GM08714 (cell line): ENCODE data around the gene NUDT4.

Source experiments
- H3K4me3 ChIP-seq: fragments of 200-500 bp; sonication (Bioruptor generic); 2 replicates; pipeline ENCODE4 v1.5.1; 2014; ENCODE audit warnings: mild to moderate bottlenecking, low read length, inconsistent platforms
- ZNF274 ChIP-seq: IDR thresholded peaks from 2 replicates; pipeline ENCODE4 v1.6.1; 2012; ENCODE audit warnings: mild to moderate bottlenecking, low read depth, low read length

The NUDT4 gene

DNA sequence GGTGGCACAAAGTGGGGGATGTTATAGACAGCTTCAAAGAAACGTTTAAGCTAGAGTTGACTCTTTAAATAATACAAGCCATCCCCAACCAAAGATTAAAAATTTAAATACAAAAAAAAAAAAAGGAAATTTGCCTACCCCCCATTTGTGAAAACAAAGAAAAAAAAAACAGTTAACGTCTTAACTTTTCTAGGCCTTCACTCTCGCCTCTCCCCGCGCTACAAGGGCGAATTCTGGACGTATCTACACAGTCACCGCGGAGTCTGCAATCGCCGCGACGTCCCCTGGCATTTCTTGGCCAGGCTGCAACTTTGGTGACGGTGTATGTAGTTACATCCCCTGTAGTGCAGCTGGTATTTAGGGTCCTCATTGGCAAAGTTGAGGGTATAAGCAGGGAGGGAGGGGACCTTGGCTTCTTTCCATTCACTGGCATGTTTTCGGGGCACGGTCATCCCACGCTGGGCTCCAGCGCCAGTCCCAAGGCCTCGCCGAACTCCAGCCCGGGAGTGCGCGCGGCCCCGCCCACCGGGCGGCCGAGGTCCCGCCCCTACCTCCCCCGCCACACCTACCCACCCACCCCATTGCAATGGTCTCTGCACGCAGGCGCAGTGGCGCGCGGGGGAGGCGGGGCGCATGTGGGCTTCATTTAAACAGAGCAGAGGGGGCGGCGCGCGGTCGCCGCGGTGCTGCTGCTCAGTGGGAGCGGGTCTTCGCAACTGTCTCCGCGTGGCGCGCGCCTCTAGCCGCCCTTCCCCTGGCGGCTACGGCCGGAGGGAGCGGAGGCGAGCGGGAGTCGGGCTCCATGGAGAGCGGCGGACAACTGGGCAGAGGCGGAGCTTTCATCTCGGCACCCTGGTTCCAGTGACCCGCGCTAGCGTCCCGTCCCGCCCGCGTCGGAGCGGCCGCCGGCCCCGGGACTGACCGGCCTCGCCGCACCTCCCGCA, at the start of gene NUDT4:
NUDT4 (plus strand) TSS at position 674 of the 944 bp plus-strand sequence. CDS start 398 bp downstream, outside the sequence.
- H3K4me3 ChIP-seq = peak within 1 kb of the TSS; percentile 98
- no peak for TF ChIP-seq ZNF274

DNA sequence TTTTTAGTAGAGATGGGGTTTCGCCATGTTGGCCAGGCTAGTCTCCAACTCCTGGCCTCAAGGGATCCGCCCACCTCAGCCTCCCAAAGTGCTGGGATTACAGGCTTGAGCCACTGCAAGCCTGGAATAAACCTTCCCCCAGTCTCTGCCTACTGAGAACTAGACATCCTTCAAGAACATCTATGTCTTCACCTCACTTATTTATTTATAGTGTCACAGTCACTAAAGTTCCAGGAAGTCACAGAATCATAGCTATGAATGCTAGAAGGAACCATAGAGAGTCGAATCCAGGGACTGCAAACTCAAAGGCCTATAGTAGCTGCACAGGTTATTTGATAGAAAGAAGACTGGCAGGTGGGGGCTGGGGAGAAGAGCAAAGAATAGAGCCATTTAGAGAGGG, 44.7 kb upstream of the NUDT4 start:
- H3K4me3 ChIP-seq = no peak overlapping the region
- no peak for TF ChIP-seq ZNF274

DNA sequence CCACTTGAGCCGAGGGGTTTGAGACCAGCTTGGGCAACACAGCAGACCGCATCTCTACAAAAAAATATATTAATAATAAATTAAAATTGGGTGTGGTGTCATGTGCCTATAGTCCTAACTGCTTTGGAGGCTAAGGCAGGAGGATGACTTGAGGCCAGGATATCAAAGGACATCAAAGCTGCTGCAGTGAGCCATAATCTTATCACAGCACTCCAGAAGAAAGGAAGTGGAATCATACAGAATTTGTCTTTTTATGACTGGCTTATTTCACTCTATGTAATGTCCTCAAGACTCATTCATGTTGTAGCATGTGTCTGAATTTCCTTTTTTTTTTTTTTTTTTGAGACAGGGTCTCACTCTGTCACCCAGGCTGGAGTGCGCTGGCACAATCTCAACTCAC, 43.9 kb upstream of the NUDT4 start:
- no peak for TF ChIP-seq ZNF274
- no peak overlapping the region for H3K4me3 ChIP-seq

DNA sequence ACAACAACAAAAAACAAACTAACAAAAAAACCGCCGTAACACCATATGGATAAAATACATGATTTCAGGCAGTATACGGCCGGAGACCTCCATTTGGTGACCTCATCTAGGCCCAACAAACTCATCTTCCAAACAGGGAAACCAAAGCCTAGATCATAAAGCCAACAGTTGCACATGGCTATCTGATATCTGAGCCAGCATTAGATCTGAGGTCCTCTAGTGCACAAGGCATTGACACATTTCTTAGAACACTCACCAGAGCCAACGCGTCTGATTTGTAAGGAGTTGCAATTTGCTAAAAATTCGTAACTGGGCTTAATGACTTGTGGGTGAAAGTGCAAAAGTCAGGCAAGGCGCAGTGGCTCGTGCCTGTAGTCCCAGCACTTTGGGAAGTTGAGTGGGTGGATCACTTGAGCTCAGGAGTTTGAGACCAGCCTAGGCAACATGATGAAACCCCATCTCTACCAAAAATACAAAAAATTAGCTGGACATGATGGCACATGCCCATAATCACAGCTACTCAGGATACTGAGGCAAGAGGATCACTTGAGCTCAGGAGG, 42.0 kb upstream of the NUDT4 start:
- H3K4me3 ChIP-seq = no peak overlapping the region
- TF ChIP-seq ZNF274 = no peak

DNA sequence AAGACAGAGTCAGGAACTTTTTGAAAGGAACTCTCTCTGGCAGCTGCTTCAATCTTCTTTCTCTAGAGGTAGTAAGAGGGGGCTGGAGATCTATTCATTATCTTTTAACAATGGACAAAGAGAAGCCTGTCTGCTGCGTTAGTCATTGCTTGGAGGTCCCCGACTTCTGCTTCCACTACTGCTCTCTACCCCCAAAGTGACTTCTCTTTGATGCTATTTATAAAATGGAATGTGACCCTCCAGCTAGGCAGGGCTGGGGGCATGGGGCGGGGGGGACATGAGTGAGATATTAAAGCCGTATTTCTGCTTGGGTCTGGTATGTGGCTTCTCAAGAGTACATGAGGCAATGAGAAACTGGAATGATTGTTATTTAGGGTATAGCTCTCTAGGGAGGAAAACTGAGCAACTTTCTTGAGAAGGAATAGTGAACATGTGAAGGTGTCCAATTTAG, 41.4 kb upstream of the NUDT4 start:
- H3K4me3 ChIP-seq = no peak overlapping the region
- no peak for TF ChIP-seq ZNF274

DNA sequence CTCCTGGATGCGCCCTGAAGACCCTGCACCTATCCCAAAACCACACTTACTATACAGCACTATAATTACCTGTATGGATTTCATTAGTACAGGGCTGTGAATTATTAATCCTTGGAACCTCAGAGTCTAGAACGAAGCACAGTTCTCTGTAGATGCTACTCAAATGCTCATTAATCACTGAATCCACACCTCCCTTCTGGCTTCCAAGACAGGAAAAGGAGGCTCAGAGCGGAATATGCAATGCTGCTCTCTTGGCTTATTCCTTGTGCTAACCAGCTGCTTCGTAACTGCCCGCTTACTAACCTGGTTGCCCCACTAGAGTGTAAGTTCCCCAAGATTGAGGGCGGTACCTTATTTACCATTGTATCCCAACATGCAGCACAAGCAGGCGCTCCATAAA, 39.1 kb upstream of the NUDT4 start:
- no peak for TF ChIP-seq ZNF274
- H3K4me3 ChIP-seq = no peak overlapping the region

DNA sequence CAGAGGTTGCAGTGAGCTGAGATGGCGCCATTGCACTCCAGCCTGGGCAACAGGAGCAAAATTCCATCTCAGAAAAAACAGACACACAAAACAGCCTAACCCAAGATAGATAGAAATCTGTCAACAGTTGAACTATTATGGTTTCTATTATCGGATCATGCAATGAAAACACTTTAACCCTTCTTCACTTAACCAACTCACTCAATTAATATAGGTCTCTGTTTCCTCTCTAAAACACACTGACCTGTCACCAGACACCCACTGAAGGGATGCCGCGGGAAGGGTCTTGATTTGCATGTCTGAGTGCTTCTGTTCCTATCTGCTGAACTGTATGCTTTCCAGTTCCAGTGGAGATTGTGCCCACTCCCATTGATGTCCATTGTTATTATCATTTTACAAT, 38.0 kb upstream of the NUDT4 start:
- no peak overlapping the region for H3K4me3 ChIP-seq
- TF ChIP-seq ZNF274 = no peak

DNA sequence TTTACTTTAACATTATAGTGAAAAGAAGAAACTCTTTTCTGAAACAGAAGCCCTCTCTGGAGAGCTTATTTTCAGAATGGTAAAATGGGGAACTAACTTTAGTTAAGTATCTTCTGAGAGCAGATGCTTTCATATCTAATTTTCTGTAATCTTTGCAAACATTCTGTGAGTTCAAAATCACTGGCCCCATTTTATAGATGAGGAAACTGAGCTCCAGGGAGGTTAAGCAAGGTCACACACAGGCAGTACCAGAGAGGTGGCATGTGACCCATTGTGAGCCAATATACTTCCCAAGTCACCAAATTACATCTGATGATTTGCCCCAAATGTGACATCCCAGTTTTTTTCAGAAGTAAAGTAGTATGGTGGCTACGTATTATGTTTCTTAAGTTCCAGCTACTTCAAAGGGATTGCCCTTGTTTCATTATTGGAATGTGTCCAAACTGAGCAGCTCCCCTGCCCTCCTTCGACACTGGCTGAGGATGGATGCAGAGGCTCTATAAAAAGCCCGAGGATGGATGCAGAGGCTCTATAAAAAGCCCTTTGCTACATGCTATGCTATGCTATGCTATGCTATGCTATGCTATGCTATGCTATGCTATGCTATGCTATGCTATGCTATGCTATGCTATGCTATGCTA, 36.2 kb upstream of the NUDT4 start:
- H3K4me3 ChIP-seq = no peak overlapping the region
- TF ChIP-seq ZNF274 = no peak

DNA sequence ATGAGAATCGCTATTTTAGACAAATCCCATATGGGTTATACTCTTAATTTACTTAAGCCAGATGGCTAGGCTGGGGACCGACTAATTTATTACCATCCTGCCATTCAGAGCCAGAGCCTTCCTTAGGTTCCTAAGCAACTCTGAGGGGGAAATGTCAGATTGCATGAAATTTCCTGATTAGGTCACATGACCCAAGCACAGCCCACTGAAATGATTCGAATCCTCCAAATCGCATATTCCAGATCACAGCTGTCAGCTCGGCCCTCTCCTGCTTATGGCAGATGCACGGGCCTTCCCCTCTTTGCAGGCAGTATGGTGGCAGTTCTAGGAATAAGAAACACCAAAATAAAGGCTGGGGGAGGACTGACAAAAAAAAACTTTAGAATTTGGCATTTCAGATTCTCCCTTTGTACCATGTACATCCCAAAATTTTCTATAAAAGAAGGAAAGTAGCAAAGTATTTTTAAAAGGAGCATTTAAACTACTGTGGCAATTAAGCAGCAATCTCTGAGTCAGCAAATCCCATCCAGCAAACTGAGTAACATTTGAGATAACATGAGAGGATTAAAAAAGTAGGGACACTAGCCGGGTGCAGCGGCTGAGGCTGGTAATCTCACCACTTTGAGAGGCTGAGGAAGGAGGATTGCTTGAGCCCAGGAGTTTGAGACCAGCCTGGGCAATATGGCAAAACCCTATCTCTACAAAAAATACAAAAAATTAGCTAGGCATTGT, 30.5 kb upstream of the NUDT4 start:
- no peak overlapping the region for H3K4me3 ChIP-seq

DNA sequence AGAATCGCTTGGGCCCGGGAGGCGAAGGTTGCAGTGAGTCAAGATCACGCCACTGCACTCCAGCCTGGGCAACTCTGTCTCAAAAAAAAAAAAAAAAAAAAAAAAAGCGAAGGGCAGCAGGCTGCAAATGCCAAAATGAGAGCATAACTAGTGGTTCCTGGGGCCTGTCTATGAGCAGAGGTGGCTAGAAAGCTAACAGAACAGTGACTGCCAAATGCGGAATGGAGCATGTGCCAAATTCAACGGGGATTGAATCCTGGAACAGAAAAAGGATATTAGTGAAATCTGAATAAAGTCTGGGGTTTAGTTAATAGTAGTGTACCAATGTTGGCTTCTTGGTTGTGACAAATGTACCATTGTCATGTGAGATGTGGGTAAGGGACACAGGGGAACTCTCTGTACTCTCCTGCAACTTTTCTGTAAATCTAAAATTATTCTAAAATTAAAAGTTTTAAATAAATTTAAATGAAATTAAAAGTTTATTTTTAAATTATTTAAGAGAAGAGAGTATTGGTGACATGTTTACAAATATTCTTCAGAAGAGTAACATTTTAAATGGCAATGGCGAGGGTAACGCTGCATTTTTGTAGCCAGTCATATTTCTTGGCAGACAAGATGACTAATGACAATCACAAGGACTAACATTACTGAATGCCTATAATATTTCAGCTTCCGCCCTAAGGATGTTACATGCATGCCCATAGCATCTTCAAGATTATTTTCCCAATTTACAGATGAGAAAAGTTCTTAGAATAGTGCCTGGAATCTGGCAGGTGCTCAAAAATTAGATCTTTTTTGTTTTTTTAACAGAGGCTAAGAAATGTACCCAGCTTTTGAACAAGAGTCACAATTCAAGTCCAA, 28.9 kb upstream of the NUDT4 start:
- no peak for TF ChIP-seq ZNF274
- H3K4me3 ChIP-seq = no peak overlapping the region

More for the DNA sequence above, 30.5 kb upstream of the NUDT4 start:
- TF ChIP-seq ZNF274 = no peak

DNA sequence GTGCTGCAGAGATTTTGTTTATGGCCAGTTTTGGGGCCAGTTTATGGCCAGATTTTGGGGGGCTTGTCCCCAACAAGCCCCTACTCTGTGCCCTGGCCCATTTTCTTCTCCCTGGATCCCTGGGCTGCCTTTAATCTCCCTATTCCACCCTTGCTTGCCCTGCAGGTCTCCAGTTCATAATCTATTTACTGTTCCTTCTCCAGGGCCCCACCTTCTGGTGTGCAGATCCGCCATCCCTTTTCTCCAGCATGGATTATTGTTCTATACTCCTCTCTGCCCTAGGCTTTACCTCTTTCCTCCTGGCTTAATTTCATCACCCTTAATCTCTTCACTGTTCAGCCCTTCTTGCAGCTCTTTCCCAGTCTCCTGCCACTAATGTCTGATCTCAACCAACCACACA, 26.0 kb upstream of the NUDT4 start:
- no peak overlapping the region for H3K4me3 ChIP-seq
- no peak for TF ChIP-seq ZNF274

DNA sequence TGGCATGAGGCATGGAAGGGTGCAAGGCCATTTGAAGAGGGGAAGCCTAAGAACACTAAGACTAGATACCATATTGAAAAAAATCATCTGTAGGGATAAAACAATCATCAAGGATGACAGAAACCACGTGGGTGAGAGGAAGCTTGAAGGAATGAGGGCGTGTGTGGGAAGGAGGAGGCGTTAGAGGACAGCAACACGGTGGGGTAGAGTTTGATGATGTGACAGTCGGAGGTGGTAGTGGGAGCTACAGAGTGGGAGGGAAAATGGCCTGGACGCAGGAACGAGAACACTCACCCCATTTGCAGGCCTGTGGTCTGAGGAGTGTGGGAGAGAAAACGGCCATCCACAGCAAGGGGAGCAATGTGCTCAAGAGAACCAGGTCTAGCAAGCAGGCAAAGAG, 25.4 kb upstream of the NUDT4 start:
- no peak overlapping the region for H3K4me3 ChIP-seq
- TF ChIP-seq ZNF274 = no peak

DNA sequence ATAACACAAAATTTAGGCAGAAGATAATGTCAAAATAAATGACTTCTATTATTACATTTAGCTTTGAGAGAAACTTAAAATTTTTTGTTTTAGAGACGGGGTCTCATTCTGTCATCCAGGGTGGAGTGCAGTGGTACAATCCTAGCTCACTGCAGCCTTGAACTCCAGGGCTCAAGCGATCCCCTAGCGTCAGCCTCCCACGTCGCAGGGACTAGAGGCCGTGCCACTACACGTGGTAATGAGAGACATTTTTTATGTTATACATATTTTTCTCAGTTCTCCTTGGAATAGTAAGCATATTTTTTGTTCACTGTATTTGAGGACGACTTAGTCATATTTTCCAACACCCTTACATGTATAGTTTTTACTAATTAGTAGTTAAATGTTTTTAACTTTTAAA, 21.5 kb upstream of the NUDT4 start:
- H3K4me3 ChIP-seq = no peak overlapping the region
- TF ChIP-seq ZNF274 = no peak
